ENCODE measurements around the gene NUTM2E. TPM values are rescaled to one million over a fixed set of nuclear protein-coding genes. Genes with fewer than 3 reads are reported as not detected.
A peak's percentile ranks its signal among the peaks of the same experiment; 100 is the strongest.
"Not testable (repeated sequence)": the region's sequence is repeated elsewhere in the genome, so short reads cannot be mapped to it uniquely, and the experiment has no call there.

Gene NUTM2E
- total and polyA plus RNA-seq, 8 donors = 0.25 to 1.7 (median 0.48) TPM; not detected in 3

GRCh38 chr10:79823387-79823786, 3.2 kb upstream of the NUTM2E start:
- H3K4me1 ChIP-seq; H3K27ac ChIP-seq; H3K9me3 ChIP-seq; H3K4me3 ChIP-seq; H3K27me3 ChIP-seq; H3K36me3 ChIP-seq; intact Hi-C loops (cut with DNase I); ATAC-seq; DNase-seq: not testable (repeated sequence)

DNA sequence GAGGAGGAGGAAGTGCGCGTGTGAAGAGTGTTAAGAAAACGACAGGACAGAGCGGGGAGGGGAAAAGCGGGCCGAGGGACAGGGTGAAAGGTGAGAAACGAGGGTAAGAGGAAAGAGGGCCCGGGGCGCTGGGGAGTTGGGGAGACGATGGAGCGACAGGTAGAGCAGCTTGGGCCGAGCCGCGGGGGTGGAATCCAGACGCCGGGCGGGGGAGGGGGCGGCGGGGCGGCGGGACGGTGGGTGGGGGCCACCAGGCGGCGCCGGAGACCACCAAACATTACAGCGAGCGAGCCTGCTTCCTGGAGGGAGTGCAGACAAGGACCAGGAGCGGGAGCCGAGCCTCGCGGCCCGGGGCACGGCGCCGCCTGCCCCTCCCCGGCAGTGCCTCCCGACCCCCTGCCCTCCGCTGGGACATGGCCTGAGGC, 940 bp upstream of the NUTM2E start:
- DNase-seq (peak; percentile 5 to 78 (median 30)), ATAC-seq (peak; percentile 44)
- intact Hi-C loops (cut with DNase I); H3K27me3 ChIP-seq; H3K36me3 ChIP-seq; H3K9me3 ChIP-seq; H3K4me1 ChIP-seq: not testable (repeated sequence)
- Histone ChIP-seq H3K27ac (peak overlapping the region in 1 of 2 donors; percentile 89), H3K4me3 (peak overlapping the region; percentile 34 to 52)
- TF ChIP-seq, protein P1, sequence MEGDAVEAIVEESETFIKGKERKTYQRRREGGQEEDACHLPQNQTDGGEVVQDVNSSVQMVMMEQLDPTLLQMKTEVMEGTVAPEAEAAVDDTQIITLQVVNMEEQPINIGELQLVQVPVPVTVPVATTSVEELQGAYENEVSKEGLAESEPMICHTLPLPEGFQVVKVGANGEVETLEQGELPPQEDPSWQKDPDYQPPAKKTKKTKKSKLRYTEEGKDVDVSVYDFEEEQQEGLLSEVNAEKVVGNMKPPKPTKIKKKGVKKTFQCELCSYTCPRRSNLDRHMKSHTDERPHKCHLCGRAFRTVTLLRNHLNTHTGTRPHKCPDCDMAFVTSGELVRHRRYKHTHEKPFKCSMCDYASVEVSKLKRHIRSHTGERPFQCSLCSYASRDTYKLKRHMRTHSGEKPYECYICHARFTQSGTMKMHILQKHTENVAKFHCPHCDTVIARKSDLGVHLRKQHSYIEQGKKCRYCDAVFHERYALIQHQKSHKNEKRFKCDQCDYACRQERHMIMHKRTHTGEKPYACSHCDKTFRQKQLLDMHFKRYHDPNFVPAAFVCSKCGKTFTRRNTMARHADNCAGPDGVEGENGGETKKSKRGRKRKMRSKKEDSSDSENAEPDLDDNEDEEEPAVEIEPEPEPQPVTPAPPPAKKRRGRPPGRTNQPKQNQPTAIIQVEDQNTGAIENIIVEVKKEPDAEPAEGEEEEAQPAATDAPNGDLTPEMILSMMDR (IDR thresholded peaks at IDR 0.05) = peak in 1 of 2 donors; percentile 19

GRCh38 chr10:79826131-79826495, 426 bp upstream of the NUTM2E start:
- intact Hi-C loops (cut with DNase I); ATAC-seq; H3K27me3 ChIP-seq: not testable (repeated sequence)

GRCh38 chr10:79833833-79834232, 7.3 kb downstream of the NUTM2E start:
- H3K9me3 ChIP-seq; ATAC-seq; H3K4me3 ChIP-seq; H3K27me3 ChIP-seq; intact Hi-C loops (cut with DNase I); DNase-seq; H3K4me1 ChIP-seq; H3K27ac ChIP-seq; H3K36me3 ChIP-seq: not testable (repeated sequence)

More at GRCh38 chr10:79826131-79826495, 426 bp upstream of the NUTM2E start:
- Histone ChIP-seq H3K27ac (peak overlapping the region; percentile 89 to 91), H3K4me3 (peak overlapping the region; percentile 47 to 52)
- not testable (repeated sequence) for H3K4me1 ChIP-seq, H3K9me3 ChIP-seq, H3K36me3 ChIP-seq
- peak in 3 of 4 donors; percentile 1 to 84 (median 10) for DNase-seq

DNA sequence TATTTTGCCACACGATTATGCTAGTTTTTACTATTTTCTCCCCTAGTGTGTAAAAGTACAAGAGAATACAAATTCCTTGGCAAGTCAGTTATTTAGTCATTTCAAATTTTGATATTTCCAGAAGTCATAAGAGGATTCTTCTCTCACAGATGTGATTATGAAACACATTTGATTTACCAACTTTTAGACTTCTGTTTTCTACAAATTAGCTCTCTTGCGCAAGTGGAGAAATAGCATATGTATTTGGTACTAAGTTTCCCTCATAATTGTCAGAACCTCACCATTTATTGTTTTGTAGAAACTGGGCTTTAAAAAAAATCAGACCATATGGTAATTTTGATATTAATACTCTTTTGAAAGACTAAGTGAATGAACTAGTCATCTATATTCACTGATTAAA, 9.4 kb downstream of the NUTM2E start:
- H3K4me3 ChIP-seq; H3K27ac ChIP-seq; H3K27me3 ChIP-seq; H3K9me3 ChIP-seq; H3K4me1 ChIP-seq; ATAC-seq; intact Hi-C loops (cut with DNase I); H3K36me3 ChIP-seq; DNase-seq: not testable (repeated sequence)

- DNase-seq; H3K27ac ChIP-seq; H3K9me3 ChIP-seq; H3K4me3 ChIP-seq; intact Hi-C loops (cut with DNase I); H3K4me1 ChIP-seq; H3K27me3 ChIP-seq; ATAC-seq; H3K36me3 ChIP-seq: not testable (repeated sequence)
These were observed 10.4 kb downstream of the NUTM2E start for GRCh38 chr10:79836891-79837290.

DNA sequence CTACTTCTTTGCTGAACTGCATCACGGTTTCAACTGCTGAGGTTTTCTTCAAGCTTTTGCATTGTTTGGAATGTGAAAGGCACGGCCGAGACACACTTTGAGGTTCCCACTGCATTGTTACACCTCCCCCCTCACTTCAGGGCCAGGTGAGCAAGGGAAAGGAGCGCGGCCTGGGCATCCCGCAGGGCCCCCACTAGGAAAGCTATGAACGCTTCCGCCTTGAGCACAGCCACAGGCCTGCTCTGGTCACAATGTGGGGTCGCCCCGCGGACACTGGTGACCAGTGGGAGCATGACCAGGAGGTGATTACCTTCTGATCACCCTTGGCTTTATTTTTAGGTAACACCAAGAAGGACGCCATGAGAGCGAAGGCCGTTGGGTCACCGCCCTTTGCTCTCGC, 11.9 kb downstream of the NUTM2E start:
- H3K27me3 ChIP-seq; H3K4me3 ChIP-seq; H3K36me3 ChIP-seq; ATAC-seq; H3K27ac ChIP-seq; intact Hi-C loops (cut with DNase I); H3K9me3 ChIP-seq; H3K4me1 ChIP-seq: not testable (repeated sequence)
- DNase-seq = peak in 1 of 4 donors; percentile 61

- ATAC-seq; H3K27me3 ChIP-seq; intact Hi-C loops (cut with DNase I): not testable (repeated sequence)
These were observed 26.8 kb downstream of the NUTM2E start for GRCh38 chr10:79853191-79853854.

GRCh38 chr10:79862269-79862668, 35.7 kb downstream of the NUTM2E start:
- H3K27ac ChIP-seq; H3K9me3 ChIP-seq; H3K27me3 ChIP-seq; H3K4me3 ChIP-seq; DNase-seq; H3K36me3 ChIP-seq; ATAC-seq; intact Hi-C loops (cut with DNase I); H3K4me1 ChIP-seq: not testable (repeated sequence)

More at GRCh38 chr10:79853191-79853854, 26.8 kb downstream of the NUTM2E start:
- H3K9me3 ChIP-seq, H3K36me3 ChIP-seq, H3K27ac ChIP-seq, H3K4me1 ChIP-seq, DNase-seq, H3K4me3 ChIP-seq: not testable (repeated sequence)

GRCh38 chr10:79862803-79863202, 36.3 kb downstream of the NUTM2E start:
- DNase-seq, ATAC-seq: not testable (repeated sequence)

GRCh38 chr10:79866903-79867551, 40.5 kb downstream of the NUTM2E start:
- H3K4me1 ChIP-seq; ATAC-seq; H3K4me3 ChIP-seq; DNase-seq; H3K27ac ChIP-seq; H3K36me3 ChIP-seq; H3K27me3 ChIP-seq; intact Hi-C loops (cut with DNase I); H3K9me3 ChIP-seq: not testable (repeated sequence)

More at GRCh38 chr10:79862803-79863202, 36.3 kb downstream of the NUTM2E start:
- H3K9me3 ChIP-seq; H3K27ac ChIP-seq; H3K27me3 ChIP-seq; H3K4me1 ChIP-seq; H3K36me3 ChIP-seq; H3K4me3 ChIP-seq; intact Hi-C loops (cut with DNase I): not testable (repeated sequence)

DNA sequence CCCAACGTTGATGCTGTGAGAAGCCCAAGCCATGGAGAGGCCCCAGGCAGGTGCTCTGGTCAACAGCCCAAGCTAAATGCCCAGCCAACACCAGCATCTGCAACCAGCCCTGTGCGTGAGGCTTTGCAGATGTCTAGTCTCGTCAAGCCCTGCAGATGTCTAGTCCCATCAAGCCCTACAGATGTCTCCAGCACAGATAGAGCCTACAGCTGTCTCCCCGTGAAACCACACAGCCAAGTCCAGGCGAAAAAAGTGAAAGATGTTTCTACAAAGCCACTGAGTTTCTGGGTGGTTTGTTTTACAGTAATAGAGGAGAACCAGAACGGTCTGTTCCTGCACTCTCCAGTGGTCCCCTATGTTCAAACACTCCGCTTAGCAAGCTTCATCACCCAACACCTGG, 41.5 kb downstream of the NUTM2E start:
- H3K4me3 ChIP-seq; H3K27me3 ChIP-seq; ATAC-seq; H3K9me3 ChIP-seq; H3K36me3 ChIP-seq; H3K4me1 ChIP-seq; intact Hi-C loops (cut with DNase I); H3K27ac ChIP-seq; DNase-seq: not testable (repeated sequence)

Measured in left lung (tissue), 10 donors.